Measurements from ENCODE around the gene KATNAL1. TPM values are rescaled to one million over a fixed set of nuclear protein-coding genes. Genes with fewer than 3 reads are reported as not detected.
"Not testable (repeated sequence)": the region's sequence is repeated elsewhere in the genome, so short reads cannot be mapped to it uniquely, and the experiment has no call there.

KATNAL1 gene
- total RNA-seq, 1 donor from 2014 or later, result 95.3 TPM

DNA sequence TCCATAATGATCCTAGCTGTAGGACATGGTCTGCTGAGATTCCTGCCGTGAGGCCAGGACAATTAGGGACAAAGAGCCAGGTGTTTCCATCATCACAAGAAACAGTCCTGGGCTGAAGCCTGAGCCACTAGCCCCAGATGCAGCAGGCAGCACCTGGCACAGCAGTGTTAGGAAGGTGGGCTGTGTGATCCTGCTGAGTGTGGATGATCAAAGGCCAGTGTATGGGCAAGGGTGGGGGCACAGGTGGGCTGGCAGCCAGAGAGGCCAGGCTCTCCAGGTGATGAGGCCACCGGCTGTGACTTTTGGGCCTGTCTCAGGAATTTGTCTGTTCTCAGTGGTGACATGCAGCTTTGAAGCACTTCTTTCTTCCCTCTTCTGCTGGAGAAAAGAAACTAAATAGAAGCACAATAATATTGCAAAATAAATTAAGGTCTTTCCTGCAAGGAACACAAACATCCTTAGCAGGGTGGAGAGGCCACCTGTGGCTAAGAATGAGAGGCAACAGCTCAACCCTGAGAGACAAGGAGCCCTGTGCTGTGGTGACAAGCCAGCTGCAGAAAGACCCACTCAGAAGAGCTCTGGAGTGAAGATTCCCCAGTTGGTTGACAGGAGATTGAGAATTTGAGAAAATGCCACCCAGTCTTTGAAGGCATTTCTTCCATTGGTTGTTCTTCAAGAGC lies 127.6 kb downstream of the KATNAL1 start:
- intact Hi-C loops (cut with DNase I), result no loop called here
- no peak for DNase-seq (ENCODE audit: low spot score)

DNA sequence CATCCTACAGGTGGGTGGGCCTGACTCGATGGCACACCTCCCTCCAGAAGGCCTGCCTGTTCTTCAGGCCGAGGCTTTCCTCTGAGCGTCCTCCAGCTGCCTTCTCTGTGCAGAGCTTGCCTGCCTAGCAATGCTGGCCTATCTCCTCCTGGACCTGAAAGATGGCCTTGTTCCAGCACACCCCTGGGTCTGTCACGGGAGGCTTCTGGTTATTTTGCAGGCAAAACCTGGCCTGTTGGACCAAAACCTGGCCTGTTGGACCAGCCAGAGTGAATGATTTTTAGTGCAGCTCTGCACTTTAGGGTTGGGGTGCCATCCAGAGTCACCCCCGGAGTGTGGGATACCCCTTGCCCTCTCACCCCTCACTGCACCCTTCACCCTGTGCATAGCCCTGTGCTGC lies 128.4 kb downstream of the KATNAL1 start:
- intact Hi-C loops (cut with DNase I), result no loop called here
- DNase-seq (ENCODE audit: low spot score), result no peak

DNA sequence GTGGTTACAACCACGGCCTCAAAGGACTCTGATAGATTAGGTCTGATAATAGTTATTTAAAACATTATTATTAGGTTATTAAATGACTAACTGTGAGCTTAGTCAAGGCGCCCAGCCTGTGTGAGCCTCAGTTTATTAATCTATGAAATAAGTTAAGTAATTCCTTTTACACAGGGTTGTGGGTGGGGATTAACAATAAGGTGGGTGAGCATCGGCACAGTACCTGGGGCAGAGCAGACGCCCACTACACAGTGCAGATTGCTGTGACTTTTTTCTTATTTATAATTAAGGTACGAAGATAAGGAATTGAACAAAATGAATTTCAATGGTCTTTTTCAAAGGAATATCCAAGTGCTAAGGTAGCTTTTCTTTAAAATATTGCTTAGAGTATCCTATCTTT lies 132.2 kb downstream of the KATNAL1 start:
- intact Hi-C loops (cut with DNase I), result no loop called here
- no peak for DNase-seq (ENCODE audit: low spot score)

DNA sequence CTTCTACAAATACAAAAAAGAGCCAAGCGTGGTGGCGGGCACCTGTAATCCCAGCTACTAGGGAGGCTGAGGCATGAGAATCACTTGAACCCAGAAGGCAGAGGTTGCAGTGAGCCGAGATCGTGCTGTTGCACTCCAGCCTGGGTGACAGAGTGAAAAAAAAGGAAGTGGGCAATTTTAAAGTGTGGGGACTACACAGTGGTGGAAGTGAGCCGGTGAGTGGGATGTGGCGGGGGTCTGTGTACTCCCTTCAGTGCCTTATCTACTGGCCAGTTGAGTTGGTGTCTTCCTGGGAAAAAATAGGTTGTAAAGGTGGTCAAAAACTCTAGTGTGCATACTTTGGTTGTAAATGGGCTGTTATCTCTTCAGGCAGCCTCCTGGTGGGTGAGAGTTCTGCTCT lies 133.1 kb downstream of the KATNAL1 start:
- intact Hi-C loops (cut with DNase I), result not testable (repeated sequence)

DNA sequence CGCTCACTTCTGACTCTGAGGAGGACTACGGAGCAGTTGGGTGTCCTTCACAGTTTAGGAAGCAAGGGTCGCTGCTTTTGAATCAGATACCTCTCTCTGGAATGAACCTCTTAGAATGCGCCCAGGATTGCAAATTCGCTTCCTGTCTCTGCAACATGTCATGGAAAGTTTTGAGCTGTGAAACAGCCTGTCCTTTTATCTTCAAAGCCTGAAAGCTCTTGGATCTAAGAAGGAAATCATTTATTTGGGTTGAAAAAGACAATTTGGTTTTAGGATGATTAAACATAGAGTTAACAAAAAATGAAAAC lies 134.1 kb downstream of the KATNAL1 start:
- DNase-seq (ENCODE audit: low spot score), result no peak
- intact Hi-C loops (cut with DNase I), result no loop called here

More for the DNA sequence above, 133.1 kb downstream of the KATNAL1 start:
- not testable (repeated sequence) for DNase-seq (ENCODE audit: low spot score)

GRCh38 chr13:30172593-30173302 lies 134.6 kb downstream of the KATNAL1 start:
- DNase-seq (ENCODE audit: low spot score), result no peak
- intact Hi-C loops (cut with DNase I), result no loop called here

DNA sequence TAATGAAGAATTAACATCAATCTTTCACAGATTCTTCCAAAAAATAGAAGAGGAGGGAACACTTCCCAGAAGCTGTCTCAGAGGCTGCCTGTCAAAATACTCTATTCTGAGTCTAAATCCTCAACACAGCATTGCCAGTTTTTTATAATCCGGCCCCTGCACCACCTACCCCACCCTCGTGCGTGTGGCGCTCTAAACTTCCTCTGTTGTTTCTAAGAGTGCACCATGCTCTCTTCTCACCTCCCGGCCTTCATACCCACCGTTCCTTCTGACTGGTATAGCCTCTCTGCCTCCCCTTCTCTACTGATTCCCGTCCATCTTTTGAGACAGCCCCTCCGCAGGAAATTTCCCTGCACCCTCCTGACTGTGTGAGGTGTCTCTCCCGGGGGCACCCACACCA lies 136.8 kb downstream of the KATNAL1 start:
- intact Hi-C loops (cut with DNase I), result no loop called here

GRCh38 chr13:30169442-30169841 lies 137.9 kb downstream of the KATNAL1 start:
- no peak for DNase-seq (ENCODE audit: low spot score)
- intact Hi-C loops (cut with DNase I), result no loop called here

More for the DNA sequence above, 136.8 kb downstream of the KATNAL1 start:
- DNase-seq (ENCODE audit: low spot score), result no peak

DNA sequence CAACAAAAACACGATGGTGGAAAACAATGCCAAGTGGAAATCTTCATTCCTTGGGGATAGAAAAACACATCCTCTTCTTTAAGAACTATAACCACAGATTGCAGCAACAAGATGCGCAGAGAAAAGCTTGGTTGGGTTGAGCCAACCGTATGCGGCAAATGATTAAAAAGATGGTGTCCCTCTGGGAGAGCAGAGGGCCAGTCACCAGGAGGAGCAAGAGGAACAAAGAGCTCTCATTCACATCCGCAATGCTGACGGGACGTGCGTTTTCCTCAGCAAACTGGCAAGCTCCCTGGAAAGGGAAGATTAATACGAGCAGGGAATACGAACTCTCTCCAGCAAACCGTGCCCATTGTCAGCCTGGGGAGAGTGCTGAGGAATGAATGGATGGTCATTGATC lies 141.6 kb downstream of the KATNAL1 start:
- DNase-seq (ENCODE audit: low spot score), result peak; percentile 58
- intact Hi-C loops (cut with DNase I), result no loop called here

GRCh38 chr13:30165071-30165470 lies 142.3 kb downstream of the KATNAL1 start:
- intact Hi-C loops (cut with DNase I), result no loop called here

GRCh38 chr13:30164146-30164545 lies 143.2 kb downstream of the KATNAL1 start:
- no peak for DNase-seq (ENCODE audit: low spot score)
- intact Hi-C loops (cut with DNase I), result no loop called here

More at GRCh38 chr13:30165071-30165470, 142.3 kb downstream of the KATNAL1 start:
- DNase-seq (ENCODE audit: low spot score), result no peak

DNA sequence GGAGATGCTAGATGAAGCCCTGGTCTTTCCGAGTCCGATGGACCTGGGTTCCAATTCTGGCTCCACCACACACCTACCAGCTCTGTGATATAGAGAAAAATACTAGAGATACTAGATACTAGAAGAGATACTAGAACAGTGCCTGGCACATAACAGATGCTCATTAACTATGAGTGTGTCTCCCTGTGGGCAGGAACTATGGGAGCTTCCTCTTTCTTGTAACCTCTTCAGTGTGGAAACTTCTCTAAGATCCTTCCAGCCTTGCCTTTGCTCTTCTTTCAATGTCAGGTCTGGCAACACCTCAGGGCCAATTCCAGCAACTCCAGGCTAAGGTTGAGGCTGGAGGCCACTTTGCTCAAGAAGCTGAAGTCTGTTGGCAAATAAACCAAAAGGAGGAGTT lies 143.9 kb downstream of the KATNAL1 start:
- no peak for DNase-seq (ENCODE audit: low spot score)

DNA sequence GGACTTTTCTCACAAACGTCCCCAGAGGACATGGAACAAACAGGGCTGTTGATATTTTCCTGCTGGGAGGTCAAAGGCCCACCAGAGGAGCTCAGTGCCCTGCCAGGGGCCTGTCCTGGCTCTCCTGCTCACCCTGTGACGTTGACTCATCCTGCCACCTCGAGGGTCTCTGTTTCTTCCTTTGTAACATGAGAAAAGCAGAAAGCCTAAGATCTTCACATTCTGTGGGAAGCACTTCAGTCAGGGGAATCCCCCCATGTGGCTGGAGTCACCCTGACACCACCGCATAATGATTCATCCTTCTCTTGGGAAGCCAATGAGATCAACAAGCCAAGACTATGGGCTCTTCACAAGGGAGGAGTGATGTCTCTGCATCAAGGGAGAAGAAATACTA lies 147.9 kb downstream of the KATNAL1 start:
- intact Hi-C loops (cut with DNase I), result no loop called here

More for the DNA sequence above, 143.9 kb downstream of the KATNAL1 start:
- intact Hi-C loops (cut with DNase I), result no loop called here

GRCh38 chr13:30158774-30159445 lies 148.4 kb downstream of the KATNAL1 start:
- DNase-seq (ENCODE audit: low spot score), result peak; percentile 68
- intact Hi-C loops (cut with DNase I), result no loop called here

More for the DNA sequence above, 147.9 kb downstream of the KATNAL1 start:
- DNase-seq (ENCODE audit: low spot score), result peak; percentile 73

DNA sequence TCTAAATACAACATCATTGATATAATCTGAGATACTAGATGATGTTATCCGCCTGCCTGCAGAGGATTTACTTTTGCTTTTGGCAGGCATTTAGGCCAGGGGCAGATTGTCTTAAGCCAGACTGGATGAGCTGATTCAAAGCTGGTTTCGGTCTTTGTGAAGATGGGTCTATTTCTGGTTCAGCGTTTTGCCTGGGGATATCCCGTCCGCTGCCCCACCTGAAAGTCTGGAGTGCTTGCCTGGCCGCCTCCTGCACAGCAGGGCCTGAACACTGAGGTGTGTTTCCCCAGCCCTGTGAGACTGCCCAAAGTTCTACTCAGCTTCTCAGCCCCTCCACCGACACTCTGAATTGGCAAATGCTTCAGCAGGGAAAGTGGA lies 149.7 kb downstream of the KATNAL1 start:
- peak; percentile 47 for DNase-seq (ENCODE audit: low spot score)

DNA sequence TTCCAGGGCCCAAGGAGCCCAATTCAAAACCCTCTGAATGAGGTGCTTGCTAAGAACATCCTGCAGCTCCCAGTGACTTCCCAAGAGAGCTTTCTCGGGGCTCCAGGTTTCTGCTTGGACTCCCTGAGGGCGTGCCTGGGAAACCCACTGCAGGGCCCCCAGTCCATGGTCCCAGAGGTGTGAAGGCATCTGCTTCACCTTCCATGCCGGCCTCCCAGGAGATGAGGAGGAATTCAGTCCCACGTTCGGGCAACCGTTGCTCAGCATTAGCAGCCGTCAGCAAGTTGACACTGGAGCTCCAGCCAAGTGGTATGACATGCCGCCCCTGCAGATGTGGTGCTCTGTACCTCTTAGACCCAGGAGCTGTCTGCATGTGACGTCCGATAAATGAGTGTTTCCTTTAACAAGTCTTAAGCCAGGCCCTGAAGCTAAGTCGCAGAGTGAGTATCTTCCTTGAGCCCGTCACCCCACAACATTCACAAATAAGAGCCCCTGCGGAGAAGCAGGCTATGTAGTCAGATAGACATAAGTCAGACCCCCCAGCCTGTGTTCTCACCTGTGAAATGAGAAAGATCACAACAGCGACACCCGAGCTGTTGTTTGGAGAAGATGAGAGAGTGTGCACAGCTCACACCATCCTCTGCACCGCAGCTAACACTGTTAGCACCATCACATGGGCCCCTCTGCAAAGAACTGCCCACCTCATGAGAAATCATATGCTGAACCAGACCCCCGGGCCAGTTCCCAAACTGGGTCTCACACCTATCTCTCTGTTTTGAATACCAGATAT lies 150.3 kb downstream of the KATNAL1 start:
- DNase-seq (ENCODE audit: low spot score), result peak; percentile 73
- intact Hi-C loops (cut with DNase I), result no loop called here

More for the DNA sequence above, 149.7 kb downstream of the KATNAL1 start:
- intact Hi-C loops (cut with DNase I), result no loop called here

GRCh38 chr13:30156270-30156669 lies 151.1 kb downstream of the KATNAL1 start:
- no peak for DNase-seq (ENCODE audit: low spot score)
- intact Hi-C loops (cut with DNase I), result no loop called here

- intact Hi-C loops (cut with DNase I), result no loop called here
- no peak for DNase-seq (ENCODE audit: low spot score)
Observed at GRCh38 chr13:30154931-30155330, 152.4 kb downstream of the KATNAL1 start.

GRCh38 chr13:30154531-30154930 lies 152.8 kb downstream of the KATNAL1 start:
- intact Hi-C loops (cut with DNase I), result no loop called here
- peak; percentile 51 for DNase-seq (ENCODE audit: low spot score)

Data from cardiac septum (tissue), 1 donor.